COLO668 (cell line): ENCODE measurements around the gene CDH19.
A peak's percentile ranks its signal among the peaks of the same experiment; 100 is the strongest.

ENCODE experiments used
- DNase-seq: peaks from one replicate; lab custom pipeline; 2025; ENCODE audit not compliant: unreplicated experiment; lab: John Stamatoyannopoulos, UW

Gene CDH19

GRCh38 chr18:66571845-66572244 lies 32.0 kb downstream of the CDH19 start:
- DNase-seq = no peak

GRCh38 chr18:66566616-66567015 lies 37.3 kb downstream of the CDH19 start:
- no peak for DNase-seq

GRCh38 chr18:66564236-66564635 lies 39.7 kb downstream of the CDH19 start:
- no peak for DNase-seq

- DNase-seq = no peak
Observed at GRCh38 chr18:66562279-66562678, 41.6 kb downstream of the CDH19 start.

GRCh38 chr18:66560094-66560493 lies 43.8 kb downstream of the CDH19 start:
- DNase-seq = peak; percentile 25

GRCh38 chr18:66558773-66559172 lies 45.1 kb downstream of the CDH19 start:
- no peak for DNase-seq

GRCh38 chr18:66557091-66557490 lies 46.8 kb downstream of the CDH19 start:
- DNase-seq = no peak

GRCh38 chr18:66555585-66555984 lies 48.3 kb downstream of the CDH19 start:
- DNase-seq = no peak

- DNase-seq = no peak
Observed at GRCh38 chr18:66553824-66554223, 50.1 kb downstream of the CDH19 start.

GRCh38 chr18:66550366-66550765 lies 53.5 kb downstream of the CDH19 start:
- no peak for DNase-seq

- no peak for DNase-seq
Observed at GRCh38 chr18:66548747-66549146, 55.1 kb downstream of the CDH19 start.

- DNase-seq = no peak
Observed at GRCh38 chr18:66534110-66534509, 69.8 kb downstream of the CDH19 start.

- no peak for DNase-seq
Observed at GRCh38 chr18:66533693-66534092, 70.2 kb downstream of the CDH19 start.

- DNase-seq = no peak
Observed at GRCh38 chr18:66523219-66523991, 80.5 kb downstream of the CDH19 start.

- no peak for DNase-seq
Observed at GRCh38 chr18:66513996-66514395, 89.9 kb downstream of the CDH19 start.

GRCh38 chr18:66511792-66512191 lies 92.1 kb downstream of the CDH19 start:
- DNase-seq = no peak

- DNase-seq = no peak
Observed at GRCh38 chr18:66511289-66511688, 92.6 kb downstream of the CDH19 start.

- no peak for DNase-seq
Observed at GRCh38 chr18:66510357-66511045, 93.4 kb downstream of the CDH19 start.

- no peak for DNase-seq
Observed at GRCh38 chr18:66508937-66509336, 95.0 kb downstream of the CDH19 start.

GRCh38 chr18:66506178-66506577 lies 97.7 kb downstream of the CDH19 start:
- DNase-seq = no peak

- DNase-seq = no peak
Observed at GRCh38 chr18:66497351-66497750, 106.5 kb downstream of the CDH19 start.

- peak; percentile 74 for DNase-seq
Observed at GRCh38 chr18:66495844-66496243, 108.0 kb downstream of the CDH19 start.

GRCh38 chr18:66473882-66474281 lies 130.0 kb downstream of the CDH19 start:
- no peak for DNase-seq
